NOMO-1 (cell line): Measurements from ENCODE around the gene ZBTB16.

Experiments
- DNase-seq, 2 experiments: peaks; one replicate each; lab custom pipeline; 2025; ENCODE audit not compliant: unreplicated experiment in 2 of 2; lab: John Stamatoyannopoulos, UW

Gene ZBTB16

GRCh38 chr11:114176321-114176720 is 116.8 kb downstream of the ZBTB16 start:
- DNase-seq = no peak

- DNase-seq = no peak
These were observed 119.1 kb downstream of the ZBTB16 start for GRCh38 chr11:114178656-114179055.

- DNase-seq = no peak
These were observed 119.9 kb downstream of the ZBTB16 start for GRCh38 chr11:114179234-114179941.

GRCh38 chr11:114180301-114181055 is 121.0 kb downstream of the ZBTB16 start:
- peak in 1 of 2 experiments; percentile 16 for DNase-seq

- DNase-seq = no peak
These were observed 121.7 kb downstream of the ZBTB16 start for GRCh38 chr11:114181195-114181594.

GRCh38 chr11:114181752-114182151 is 122.2 kb downstream of the ZBTB16 start:
- DNase-seq = no peak

GRCh38 chr11:114182471-114183043 is 123.0 kb downstream of the ZBTB16 start:
- DNase-seq = no peak

- no peak for DNase-seq
These were observed 123.6 kb downstream of the ZBTB16 start for GRCh38 chr11:114183044-114183511.

GRCh38 chr11:114185436-114185835 is 125.9 kb downstream of the ZBTB16 start:
- DNase-seq = no peak

- DNase-seq = no peak
These were observed 127.7 kb downstream of the ZBTB16 start for GRCh38 chr11:114187173-114187572.

- DNase-seq = no peak
These were observed 129.5 kb downstream of the ZBTB16 start for GRCh38 chr11:114188851-114189570.

GRCh38 chr11:114190630-114191029 is 131.1 kb downstream of the ZBTB16 start:
- DNase-seq = no peak

- no peak for DNase-seq
These were observed 132.4 kb downstream of the ZBTB16 start for GRCh38 chr11:114191893-114192292.

- no peak for DNase-seq
These were observed 133.4 kb downstream of the ZBTB16 start for GRCh38 chr11:114192841-114193389.

- DNase-seq = no peak
These were observed 134.5 kb downstream of the ZBTB16 start for GRCh38 chr11:114193730-114194679.

- DNase-seq = no peak
These were observed 135.2 kb downstream of the ZBTB16 start for GRCh38 chr11:114194702-114195101.

- no peak for DNase-seq
These were observed 135.6 kb downstream of the ZBTB16 start for GRCh38 chr11:114195151-114195550.

GRCh38 chr11:114195981-114196731 is 136.6 kb downstream of the ZBTB16 start:
- DNase-seq = no peak
